ENCODE data around the gene SRPK1. TPM values are rescaled to one million over a fixed set of nuclear protein-coding genes. Genes with fewer than 3 reads are reported as not detected.

Gene SRPK1
- total and polyA plus RNA-seq, 2 of the 8 experiments (the other 6 are each of a cell fraction or from before 2014, with no cell fraction given): 25.7 to 116 TPM

DNA sequence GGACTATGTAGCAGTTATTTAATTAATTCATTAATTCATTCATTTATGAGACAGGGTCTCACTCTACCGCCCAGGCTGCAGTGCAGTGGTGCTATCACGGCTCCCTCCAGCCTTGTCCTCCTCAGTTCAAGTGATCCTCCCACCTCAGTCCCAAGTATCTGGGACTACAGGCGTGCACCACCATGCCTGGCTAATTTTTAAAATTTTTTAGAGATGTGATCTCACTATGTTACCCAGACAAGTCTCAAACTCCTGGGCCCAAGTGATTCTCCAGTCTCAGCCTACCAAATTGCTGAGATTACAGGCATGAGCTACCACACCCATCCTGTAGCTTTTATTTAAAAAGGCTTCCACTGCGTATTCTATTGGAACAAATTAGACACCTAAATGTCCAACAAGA is 23.4 kb downstream of the SRPK1 start:
- Histone ChIP-seq H4K5ac (ENCODE audit: insufficient read length, low read depth, low read length) (no peak overlapping the region), H3K27ac (ENCODE audit: low read depth, low read length) (no peak overlapping the region), H4K8ac (ENCODE audit: extremely low read depth, insufficient read depth, low read length) (no peak overlapping the region), H3K4me1 (replicated peaks in 1 of 4; ENCODE audit: control insufficient read depth in 3 of 4, insufficient read depth in 4 of 4, low read length in 3 of 4) (peaks cover 0 to 6% (median 3%) of the 10 kb centered on the region in 4 experiments; a peak in 2 of 7 replicates), H2BK20ac (ENCODE audit: low read length) (no peak overlapping the region), H3K9me3 (ENCODE audit: insufficient read depth in 2 of 2, low read depth in 1 of 2, low read length in 1 of 2) (no peaks in the 10 kb centered on the region), H2AFZ (ENCODE audit: low read length) (no peak overlapping the region), H3K23me2 (ENCODE audit: low read depth, low read length) (no peaks in the 10 kb centered on the region; the same call in 1 of the 2 replicates), H3K4me2 (ENCODE audit: insufficient read depth in 1 of 2, low read depth in 2 of 2, low read length in 2 of 2) (no peak overlapping the region), H3K4ac (replicated peaks; ENCODE audit: insufficient read length, low read depth, low read length) (no peak overlapping the region), H3K27me3 (replicated peaks in 1 of 4; ENCODE audit: control insufficient read depth in 3 of 4, extremely low read depth in 1 of 4, insufficient read depth in 3 of 4, low read length in 3 of 4) (no peaks in the 10 kb centered on the region), H3K18ac (ENCODE audit: extremely low read depth, low read length) (no peak overlapping the region), H2AK5ac (ENCODE audit: low read depth, low read length) (no peak overlapping the region), H2BK5ac (ENCODE audit: low read depth, low read length) (no peak overlapping the region), H3K56ac (replicated peaks; ENCODE audit: insufficient read length, low read depth, low read length) (no peak overlapping the region), H2BK120ac (replicated peaks; ENCODE audit: low read depth, low read length) (no peak overlapping the region), H2BK15ac (ENCODE audit: low read length) (no peak overlapping the region), H3K14ac (ENCODE audit: insufficient read length) (no peak overlapping the region), H3K23ac (ENCODE audit: insufficient read length) (no peak overlapping the region), H3K36me3 (ENCODE audit: control insufficient read depth in 2 of 4, insufficient read depth in 4 of 4, low read length in 3 of 4) (no peaks in the 10 kb centered on the region; a peak in 1 of 8 replicates), H2BK12ac (ENCODE audit: low read depth, low read length) (no peak overlapping the region), H3K79me1 (ENCODE audit: low read depth, low read length) (peaks cover 4% of the 10 kb centered on the region), H4K20me1 (replicated peaks in 1 of 2; ENCODE audit: control insufficient read depth in 1 of 2, insufficient read depth in 2 of 2, low read length in 2 of 2) (peaks cover 9 to 13% of the 10 kb centered on the region in 2 experiments), H3K9ac (replicated peaks in 1 of 4; ENCODE audit: extremely low read depth in 1 of 4, low read depth in 3 of 4, low read length in 3 of 4) (no peak overlapping the region), H4K91ac (replicated peaks; ENCODE audit: insufficient read length, low read length) (no peak overlapping the region), H3K4me3 (ENCODE audit: extremely low read depth in 1 of 4, insufficient read depth in 2 of 4, low read depth in 3 of 4, low read length in 4 of 4) (no peak overlapping the region), H3K79me2 (ENCODE audit: control insufficient read depth in 1 of 2, insufficient read depth in 2 of 2, low read length in 2 of 2) (peaks cover 3 to 97% of the 10 kb centered on the region in 2 experiments; a peak in 3 of 4 replicates)
- ChIA-PET POLR2A (ENCODE audit: partially characterized antibody) (interaction anchor here (0.6 to 1.0 kb wide), 3 partner anchors 12 to 55 kb away, joined by 3 to 4 read pairs (median 3); partner anchors contain the start of gene SRPK1), CTCF (ENCODE audit: partially characterized antibody) (interaction anchor here (1.4 kb wide), 1 partner anchor 20 kb away, joined by 5 read pairs; no protein-coding TSS in a partner anchor)
- 89% methylated on average over 4 of the region's 4 CpGs; no CpG with 5 or more reads in 1 of the 2 experiments for WGBS, 2 experiments (ENCODE audit: extremely low coverage in 1 of 2, insufficient coverage in 1 of 2, insufficient read length in 1 of 2, insufficient replicate concordance in 2 of 2, low coverage in 1 of 2, low lambda C conversion rate in 2 of 2, missing lambda C conversion rate in 1 of 2)
- DNase-seq (ENCODE audit: low read depth in 1 of 2, low spot score in 2 of 2) (no peak), FAIRE-seq (no peak)
- no peak for TF ChIP-seq KDM1A (IDR thresholded peaks at IDR 0.05; ENCODE audit: borderline replicate concordance, low read length)
- no peak for TF ChIP-seq BCL11A (IDR thresholded peaks at IDR 0.05; ENCODE audit: low read depth in 2 of 2, low read length in 2 of 2)
- no peak for TF ChIP-seq RBBP5 (IDR thresholded peaks at IDR 0.05; ENCODE audit: borderline replicate concordance, low read depth, low read length)
- TF ChIP-seq SP2 (IDR thresholded peaks at IDR 0.05; ENCODE audit: low read length): no peak
- no peak for TF ChIP-seq POU5F1 (IDR thresholded peaks at IDR 0.05; ENCODE audit: low read depth, low read length)
- TF ChIP-seq HDAC2 (IDR thresholded peaks at IDR 0.05; ENCODE audit: borderline replicate concordance in 1 of 2, low read depth in 2 of 2, low read length in 2 of 2): no peak
- TF ChIP-seq JUND (IDR thresholded peaks at IDR 0.05; ENCODE audit: low read length): no peak
- TF ChIP-seq, protein P1, sequence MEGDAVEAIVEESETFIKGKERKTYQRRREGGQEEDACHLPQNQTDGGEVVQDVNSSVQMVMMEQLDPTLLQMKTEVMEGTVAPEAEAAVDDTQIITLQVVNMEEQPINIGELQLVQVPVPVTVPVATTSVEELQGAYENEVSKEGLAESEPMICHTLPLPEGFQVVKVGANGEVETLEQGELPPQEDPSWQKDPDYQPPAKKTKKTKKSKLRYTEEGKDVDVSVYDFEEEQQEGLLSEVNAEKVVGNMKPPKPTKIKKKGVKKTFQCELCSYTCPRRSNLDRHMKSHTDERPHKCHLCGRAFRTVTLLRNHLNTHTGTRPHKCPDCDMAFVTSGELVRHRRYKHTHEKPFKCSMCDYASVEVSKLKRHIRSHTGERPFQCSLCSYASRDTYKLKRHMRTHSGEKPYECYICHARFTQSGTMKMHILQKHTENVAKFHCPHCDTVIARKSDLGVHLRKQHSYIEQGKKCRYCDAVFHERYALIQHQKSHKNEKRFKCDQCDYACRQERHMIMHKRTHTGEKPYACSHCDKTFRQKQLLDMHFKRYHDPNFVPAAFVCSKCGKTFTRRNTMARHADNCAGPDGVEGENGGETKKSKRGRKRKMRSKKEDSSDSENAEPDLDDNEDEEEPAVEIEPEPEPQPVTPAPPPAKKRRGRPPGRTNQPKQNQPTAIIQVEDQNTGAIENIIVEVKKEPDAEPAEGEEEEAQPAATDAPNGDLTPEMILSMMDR (IDR thresholded peaks at IDR 0.05; ENCODE audit: control extremely low read depth in 1 of 3, insufficient read depth in 1 of 3, low read depth in 1 of 3, low read length in 3 of 3): no peak
- TF ChIP-seq, protein P2, sequence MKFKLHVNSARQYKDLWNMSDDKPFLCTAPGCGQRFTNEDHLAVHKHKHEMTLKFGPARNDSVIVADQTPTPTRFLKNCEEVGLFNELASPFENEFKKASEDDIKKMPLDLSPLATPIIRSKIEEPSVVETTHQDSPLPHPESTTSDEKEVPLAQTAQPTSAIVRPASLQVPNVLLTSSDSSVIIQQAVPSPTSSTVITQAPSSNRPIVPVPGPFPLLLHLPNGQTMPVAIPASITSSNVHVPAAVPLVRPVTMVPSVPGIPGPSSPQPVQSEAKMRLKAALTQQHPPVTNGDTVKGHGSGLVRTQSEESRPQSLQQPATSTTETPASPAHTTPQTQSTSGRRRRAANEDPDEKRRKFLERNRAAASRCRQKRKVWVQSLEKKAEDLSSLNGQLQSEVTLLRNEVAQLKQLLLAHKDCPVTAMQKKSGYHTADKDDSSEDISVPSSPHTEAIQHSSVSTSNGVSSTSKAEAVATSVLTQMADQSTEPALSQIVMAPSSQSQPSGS (IDR thresholded peaks at IDR 0.05; ENCODE audit: low read length): no peak
